GM12872 (cell line): ENCODE results near the gene CBX8.

Experiments used
- CTCF ChIP-seq: IDR thresholded peaks from 3 replicates; pipeline ENCODE4 v1.5.1; 2011; ENCODE audit warnings: low read depth, mild to moderate bottlenecking, low read length, moderate library complexity; ENCODE audit not compliant: insufficient read depth

CBX8 gene

GRCh38 chr17:79755591-79755990 is 41.3 kb downstream of the CBX8 start:
- no peak for TF ChIP-seq CTCF

- TF ChIP-seq CTCF, result no peak
Measured at GRCh38 chr17:79754370-79754769, 42.5 kb downstream of the CBX8 start.

GRCh38 chr17:79752175-79752574 is 44.7 kb downstream of the CBX8 start:
- no peak for TF ChIP-seq CTCF

- no peak for TF ChIP-seq CTCF
Measured at GRCh38 chr17:79750650-79751545, 46.0 kb downstream of the CBX8 start.

- TF ChIP-seq CTCF, result no peak
Measured at GRCh38 chr17:79749958-79750357, 46.9 kb downstream of the CBX8 start.

GRCh38 chr17:79749156-79749815 is 47.6 kb downstream of the CBX8 start:
- no peak for TF ChIP-seq CTCF

GRCh38 chr17:79748295-79749099 is 48.4 kb downstream of the CBX8 start:
- TF ChIP-seq CTCF, result no peak
